ENCODE measurements around the gene C12orf43.
"Not testable (repeated sequence)": the region's sequence is repeated elsewhere in the genome, so short reads cannot be mapped to it uniquely, and the experiment has no call there.

C12orf43 gene, protein sequence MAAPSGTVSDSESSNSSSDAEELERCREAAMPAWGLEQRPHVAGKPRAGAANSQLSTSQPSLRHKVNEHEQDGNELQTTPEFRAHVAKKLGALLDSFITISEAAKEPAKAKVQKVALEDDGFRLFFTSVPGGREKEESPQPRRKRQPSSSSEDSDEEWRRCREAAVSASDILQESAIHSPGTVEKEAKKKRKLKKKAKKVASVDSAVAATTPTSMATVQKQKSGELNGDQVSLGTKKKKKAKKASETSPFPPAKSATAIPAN

DNA sequence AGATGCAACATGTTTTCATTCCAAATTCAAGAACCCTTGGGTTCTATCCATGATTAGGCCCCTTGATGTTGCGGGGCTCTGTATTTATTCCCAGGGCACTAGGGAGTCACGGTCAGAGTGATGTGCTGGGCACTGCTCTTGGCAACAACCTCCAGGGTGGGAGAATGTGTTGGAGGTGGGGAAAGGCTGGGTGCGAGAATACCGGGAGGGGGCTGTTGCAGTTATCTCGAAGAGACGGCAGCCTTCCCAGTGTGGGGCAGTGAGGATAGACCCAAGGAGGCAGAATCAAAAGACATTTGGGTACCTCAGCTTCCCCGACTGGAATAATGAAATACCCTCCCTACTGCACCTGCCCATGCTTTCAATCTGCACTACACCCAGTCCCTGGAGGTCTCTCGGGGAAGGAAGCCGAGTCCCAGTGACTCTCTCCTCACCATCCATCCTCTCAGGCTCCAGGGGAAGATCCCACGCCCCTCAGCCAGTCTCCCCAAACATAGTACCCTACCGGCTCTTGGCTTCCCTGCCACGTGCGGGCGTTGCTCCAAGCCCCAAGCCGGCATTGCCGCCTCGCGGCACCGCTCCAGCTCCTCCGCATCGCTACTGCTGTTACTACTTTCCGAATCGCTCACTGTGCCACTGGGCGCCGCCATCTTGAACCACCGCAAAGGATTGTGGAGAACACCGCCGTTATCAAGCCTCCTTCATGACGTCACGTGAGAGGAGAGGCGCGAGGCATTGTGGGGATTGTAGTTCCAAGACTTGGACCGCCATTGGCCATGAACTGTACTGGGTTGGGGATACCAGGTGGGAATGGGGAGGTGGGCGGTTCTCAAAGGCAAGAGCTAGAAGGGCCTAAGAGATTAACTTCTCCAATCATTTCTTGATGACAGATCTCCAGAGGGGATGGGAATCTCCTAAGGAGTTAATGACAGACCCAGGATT, at the start of gene C12orf43:
TSS of gene C12orf43 (minus strand) at position 663 of the 942 bp plus-strand sequence. CDS start at position 650, 13 bp downstream.
- DNase-seq = peak; percentile 96

DNA sequence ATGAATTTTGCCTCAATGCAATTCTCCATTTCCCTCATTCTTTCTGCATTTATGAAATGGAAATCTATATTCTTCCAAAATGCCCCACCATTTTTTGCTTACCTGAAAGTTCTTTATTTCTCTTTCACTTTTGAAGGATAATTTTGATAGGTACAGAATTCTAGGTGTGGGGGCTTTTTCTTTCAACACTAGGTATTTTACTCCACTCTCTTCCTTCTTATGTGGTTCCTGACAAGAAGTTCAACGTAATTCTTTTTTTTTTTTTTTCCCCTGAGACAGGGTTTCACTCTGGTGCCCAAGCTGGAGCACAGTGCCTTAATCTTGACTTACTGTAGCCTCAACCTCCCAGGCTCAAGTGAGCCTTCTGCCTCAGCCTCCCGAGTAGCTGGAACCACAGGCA, 49.1 kb upstream of the C12orf43 start:
- no peak for DNase-seq

DNA sequence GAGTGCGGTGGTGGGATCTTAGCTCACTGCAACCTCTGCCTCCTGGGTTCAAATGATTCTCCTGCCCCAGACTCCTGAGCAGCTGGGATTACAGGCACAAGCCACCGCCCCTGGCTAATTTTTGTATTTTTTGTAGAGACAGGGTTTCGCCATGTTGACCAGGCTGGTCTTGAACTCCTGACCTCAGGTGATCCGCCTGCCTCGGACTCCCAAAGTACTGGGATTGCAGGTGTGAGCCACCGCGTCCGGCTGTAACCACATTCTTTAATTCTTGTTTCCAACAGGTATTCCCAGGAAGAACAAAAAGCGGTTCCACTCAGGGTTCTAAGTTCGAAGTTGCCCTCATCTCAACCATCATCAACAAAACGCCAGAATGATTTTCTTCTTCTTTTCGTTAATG, 48.3 kb upstream of the C12orf43 start:
- not testable (repeated sequence) for DNase-seq

DNA sequence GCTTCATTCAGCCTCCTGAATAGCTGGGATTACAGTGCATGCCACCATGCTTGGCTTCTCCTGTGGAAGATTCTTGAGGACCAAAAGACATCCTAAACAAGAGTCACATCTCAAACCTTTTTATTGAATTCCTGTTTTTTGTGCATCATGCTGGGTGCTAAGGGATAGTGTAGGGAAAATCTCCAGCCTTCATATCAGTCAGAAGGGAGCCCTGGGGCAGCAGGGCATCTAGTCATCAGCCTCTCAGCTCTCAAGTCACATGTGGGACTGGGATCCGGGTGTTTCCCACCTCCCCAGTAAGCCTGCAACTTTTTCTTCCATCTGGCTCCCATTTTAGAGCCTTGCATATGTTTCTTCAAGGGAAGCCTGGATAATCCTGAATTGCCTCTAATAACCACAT, 47.8 kb upstream of the C12orf43 start:
- no peak for DNase-seq

DNA sequence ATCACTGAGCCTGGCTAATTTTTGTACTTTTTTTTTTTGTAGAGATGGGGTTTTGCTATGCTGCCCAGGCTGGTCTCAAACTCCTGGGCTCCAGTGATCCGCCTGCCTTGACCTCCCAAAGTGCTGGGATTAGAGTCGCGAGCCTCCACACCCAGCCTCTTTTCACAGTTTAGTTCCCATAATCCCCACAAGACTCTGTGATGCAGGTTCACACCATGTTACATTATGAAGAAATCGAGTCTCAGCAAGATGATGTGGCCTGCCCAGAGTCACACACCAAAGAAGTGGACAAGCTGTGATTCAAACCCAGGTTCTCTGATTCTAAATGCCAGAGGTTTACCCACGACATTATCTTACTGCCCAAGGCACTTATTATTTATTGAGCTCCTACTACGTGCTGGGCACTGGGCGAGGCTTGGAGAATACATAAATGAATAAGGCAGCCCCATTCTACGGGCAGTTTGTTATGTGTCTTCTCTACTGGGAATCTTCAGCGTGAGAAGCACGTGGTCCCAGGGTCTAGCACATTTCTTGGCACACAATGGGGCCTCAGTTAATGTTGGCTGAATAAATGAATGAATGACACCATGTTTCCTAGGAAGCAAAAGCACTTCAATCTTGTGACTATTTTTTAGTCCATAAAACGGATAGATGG, 46.2 kb upstream of the C12orf43 start:
- no peak for DNase-seq

DNA sequence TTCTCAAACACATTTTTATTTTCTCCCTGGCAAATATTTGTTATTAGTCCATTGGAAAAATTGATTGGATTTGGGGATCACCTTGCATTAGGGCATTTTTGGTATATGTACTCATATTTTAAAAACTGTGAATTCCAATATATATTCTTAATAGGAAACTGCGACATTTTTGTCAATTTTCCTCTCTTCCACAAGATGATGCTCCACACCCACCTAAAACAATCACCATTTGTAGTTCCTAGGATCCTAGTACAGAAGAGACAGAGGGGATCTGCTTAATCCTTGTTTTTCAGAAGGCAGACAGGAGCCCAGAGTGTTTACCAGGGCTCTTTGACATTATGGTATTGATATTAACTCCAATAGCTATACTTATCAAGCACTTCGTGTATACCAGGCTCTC, 45.5 kb upstream of the C12orf43 start:
- peak; percentile 34 for DNase-seq

DNA sequence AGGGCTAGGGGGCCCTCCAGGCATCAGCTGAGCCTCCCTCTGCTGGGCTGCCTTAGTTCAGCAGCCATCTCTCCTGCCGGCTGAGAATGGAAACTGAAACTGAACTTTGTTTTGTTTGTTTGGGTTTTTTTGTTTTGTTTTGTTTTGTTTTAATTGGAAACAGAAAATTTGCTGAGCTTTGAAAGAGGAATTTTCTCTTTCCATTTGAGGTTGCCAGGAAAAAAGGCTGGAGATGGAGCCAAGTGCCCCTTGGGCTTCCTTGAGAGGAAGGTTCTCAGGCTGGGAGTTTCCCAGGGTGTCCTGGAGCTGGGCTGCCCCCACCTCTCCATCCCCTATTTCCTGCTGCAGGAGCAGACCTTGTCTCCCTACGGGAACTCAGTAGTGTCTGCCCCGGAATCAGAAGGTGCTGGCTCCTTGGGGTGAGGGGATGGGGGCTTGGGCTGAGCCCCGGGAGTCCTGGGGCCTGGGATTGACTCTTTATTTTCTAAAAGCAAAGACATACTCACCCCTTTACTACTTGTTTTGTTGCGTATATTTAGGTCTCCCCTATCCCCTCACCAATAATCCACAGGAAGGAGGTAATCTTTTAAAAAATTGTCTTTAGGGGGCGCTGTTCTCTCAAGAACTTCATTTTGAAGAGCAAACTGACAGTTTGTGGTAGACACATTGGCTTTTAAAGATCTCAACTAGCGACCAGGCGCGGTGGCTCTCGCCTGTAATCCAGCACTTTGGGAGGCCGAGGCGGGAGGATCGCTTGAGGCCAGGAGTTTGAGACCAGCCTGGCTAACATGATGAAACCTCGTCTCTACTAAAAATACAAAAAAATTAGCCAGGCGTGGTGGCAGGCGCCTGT, 44.1 kb upstream of the C12orf43 start:
- DNase-seq = peak; percentile 42

DNA sequence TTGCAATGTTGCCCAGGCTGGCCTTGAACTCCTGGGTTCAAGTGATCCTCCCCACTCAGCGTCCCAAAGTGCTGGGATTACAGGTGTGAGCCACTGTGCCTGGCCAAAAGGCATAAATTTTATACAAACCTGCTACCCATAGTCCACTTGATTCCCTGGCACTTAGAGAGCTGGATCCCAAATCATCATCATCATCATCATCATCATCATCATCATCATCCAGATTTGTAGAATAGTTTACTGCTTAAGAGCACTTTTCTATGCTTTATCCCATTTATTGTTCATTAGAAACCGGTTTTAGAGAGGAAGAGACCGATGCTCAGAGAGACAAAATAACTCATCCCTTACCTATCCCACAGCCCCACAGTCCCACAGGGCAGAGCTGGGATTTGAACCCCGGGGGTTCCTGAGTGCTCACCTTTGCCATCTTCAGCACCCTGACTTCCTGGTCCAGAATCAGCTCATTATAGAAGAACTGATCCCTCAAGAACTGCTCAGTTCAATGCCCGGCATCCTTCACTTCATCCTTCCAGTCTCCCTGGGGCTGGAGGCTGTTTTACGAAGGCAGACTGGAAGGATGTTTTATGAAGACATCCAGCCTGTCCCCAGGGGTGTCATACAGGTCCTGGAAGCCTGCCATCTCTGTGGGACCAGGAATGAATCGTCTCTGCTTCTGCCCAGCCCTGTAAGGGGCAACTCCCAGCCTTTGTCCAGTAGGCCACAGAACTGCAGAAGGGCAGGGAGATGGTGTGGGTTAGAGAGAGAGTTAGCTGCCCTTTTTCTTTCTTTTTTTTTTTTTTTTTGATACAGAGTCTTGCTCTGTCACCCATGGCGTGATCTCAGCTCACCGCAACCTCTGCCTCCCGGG, 43.0 kb upstream of the C12orf43 start:
- DNase-seq = no peak

DNA sequence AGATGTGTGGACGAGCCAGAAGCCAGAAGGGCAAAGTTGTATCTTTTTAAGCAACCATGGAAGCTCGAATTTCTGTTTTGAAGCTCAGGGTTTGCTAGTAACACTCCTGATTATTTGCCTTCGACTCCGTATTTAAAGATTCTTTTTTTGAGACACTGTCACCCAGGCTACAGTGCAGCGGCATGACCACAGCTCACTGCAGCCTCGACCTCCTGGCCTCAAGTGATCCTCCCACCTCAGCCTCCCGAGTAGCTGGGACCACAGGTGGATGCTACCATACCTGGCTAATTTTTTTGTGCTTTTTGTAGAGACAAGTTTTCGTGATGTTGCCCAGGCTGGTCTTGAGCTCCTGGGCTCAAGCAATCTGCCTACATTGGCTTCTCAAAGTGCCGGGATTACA, 41.5 kb upstream of the C12orf43 start:
- DNase-seq = no peak

DNA sequence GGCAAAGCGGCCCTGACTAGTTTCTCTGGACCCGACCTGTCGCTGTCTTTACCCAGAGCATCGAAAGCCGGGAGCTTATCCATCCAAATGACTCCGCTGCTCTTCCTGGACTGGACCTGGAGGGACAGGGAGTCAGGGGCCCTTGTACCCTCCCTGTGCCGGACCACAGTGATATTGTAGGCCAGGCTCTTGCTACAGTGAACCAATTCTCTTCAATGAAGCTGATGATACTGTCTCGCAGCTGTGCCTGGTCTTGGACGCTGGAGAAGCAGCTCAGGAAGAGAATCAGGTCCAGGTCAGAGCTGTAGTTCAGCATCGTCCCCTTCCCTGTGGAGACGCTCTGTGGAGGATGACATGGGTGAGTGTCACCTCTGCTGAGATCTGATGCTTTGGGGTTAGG, 37.4 kb upstream of the C12orf43 start:
- no peak for DNase-seq

DNA sequence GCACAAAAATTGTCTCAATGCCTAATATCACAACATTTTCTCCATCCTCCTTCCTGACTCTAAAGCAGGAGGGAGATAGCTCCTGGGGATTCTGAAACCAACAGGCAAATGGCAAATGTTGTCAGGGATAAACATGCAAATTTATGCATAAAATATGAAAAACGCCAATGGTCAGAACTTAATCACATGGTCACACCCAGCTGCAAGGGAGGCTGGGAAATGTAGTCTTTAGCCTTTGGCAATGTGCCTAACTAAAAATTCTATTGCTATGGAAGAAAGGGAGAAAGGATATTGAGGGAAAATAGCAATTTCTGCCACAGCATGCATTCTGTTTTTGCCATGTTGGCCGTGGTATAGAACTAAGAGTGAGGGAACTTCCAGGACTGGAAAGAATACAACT, 34.4 kb upstream of the C12orf43 start:
- peak; percentile 14 for DNase-seq

DNA sequence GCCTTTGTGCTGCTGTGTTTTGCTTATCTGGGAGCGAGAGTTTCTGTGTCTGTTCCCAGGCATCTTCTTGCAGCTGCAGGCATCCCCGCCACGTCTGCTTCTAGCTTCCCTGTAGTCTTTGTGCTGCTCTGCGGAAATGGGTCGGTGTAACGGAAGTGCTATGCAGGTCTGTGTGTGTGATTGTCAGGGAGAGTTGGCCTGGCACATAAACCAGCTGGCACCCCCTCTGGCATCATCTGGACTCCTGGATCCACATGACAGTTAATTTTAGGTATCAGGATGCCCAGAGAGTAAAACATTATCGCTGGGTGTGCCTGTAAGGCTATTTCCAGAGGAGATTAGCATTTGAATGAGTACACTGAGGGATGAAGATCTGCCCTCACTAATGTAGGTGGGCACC, 32.2 kb upstream of the C12orf43 start:
- DNase-seq = no peak

DNA sequence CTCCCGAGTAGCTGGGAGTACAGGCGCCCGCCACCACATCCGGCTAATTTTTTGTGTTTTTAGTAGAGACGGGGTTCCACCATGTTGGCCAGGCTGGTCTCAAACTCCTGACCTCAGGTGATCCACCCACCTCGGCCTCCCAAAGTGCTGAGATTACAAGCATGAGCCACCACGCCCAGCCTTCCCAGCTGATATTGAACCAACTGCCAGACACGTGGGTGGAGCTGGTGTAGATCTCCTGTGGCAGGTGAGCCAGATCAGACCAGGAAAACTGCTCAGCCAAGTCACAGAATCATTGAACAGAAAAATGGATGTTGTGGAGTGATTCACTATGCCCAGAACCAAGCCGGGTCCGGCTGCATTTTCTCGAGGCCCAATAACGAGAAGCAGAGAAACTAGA, 31.1 kb upstream of the C12orf43 start:
- not testable (repeated sequence) for DNase-seq

DNA sequence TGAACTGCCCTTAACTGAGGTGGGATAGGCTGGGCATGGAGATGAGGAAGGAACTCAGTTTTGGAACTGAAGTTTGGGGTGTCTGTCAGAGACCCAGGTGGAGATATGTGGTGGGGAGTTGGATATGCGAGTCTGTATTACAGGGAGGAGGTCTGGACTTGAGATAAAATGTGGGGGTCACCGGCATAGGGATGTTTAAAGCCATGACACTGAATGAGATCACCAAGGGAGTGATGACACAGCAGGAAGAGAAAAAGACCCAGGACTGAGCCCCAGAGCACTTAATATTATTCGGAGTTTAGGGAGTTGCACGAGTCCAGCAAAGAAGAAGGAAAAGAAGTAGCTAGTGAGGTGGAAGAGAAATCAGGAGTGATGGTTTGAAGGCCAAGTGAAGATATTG, 26.8 kb upstream of the C12orf43 start:
- DNase-seq = no peak

DNA sequence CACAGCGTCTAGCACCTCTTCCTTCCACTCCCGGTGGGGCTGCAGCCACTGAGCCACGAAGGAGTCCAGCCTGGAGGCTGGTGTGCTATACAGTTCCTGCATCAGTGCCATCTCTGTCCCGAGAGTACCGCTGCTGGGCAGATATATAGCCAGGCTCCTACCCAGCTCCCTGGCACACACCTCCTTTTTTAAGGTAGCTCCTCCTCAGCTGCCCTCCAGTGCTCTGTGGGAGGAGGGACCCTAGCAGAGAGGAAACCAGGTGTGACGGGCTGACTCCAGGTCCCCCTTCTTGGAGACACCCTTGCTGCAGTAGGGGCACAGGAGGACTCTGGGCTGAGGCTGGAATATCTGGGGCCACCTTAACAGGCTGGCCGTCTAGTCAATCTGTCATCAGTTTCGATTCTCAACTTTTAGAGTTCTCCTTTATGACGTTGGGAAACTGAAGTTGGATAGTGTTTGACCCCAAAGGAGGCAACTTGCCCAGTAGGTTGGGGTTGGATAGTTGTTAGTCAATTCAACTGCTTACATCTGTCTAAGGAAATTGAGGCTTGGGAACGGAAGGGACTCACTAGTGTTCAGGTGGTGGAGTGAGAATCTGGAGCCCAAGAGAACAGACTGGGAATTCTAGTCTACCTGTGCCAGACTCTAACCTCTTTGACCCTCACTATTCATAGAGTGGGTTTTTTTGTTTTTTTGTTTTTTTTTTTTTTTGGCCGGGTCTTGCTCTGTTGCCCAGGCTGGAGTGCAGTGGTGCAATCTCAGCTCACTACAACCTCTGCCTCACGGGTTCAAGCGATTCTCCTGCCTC, 22.8 kb upstream of the C12orf43 start, which contains the start of gene OASL:
TSS of gene OASL (minus strand) at position 386 of the 808 bp plus-strand sequence. CDS start at position 111, 275 bp downstream.
- DNase-seq = peak; percentile 2

DNA sequence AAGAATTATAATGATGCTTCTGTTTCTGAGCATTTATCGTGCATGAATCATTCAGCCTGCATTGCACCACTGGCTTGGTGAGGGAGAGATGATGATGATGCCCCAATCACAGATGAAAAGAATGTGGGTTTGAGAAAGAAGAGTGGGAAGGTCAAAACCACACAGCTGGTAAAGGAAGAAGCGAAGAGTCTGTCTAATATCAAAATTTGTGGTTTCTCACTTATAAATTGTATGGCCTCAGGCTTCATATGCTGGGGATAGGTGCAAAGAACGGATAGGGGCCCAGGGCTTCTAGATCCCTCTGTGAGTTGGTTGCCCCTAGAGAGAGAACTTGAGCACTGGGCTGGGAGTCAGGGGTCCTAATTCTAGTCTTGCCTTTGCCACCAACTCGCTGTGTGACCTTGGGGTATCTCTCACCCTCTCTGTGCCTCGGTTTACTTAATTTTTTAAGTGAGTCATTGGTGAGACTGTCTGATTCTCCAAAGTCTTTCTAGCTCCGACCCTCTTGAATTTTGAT, 20.6 kb upstream of the C12orf43 start:
- no peak for DNase-seq

DNA sequence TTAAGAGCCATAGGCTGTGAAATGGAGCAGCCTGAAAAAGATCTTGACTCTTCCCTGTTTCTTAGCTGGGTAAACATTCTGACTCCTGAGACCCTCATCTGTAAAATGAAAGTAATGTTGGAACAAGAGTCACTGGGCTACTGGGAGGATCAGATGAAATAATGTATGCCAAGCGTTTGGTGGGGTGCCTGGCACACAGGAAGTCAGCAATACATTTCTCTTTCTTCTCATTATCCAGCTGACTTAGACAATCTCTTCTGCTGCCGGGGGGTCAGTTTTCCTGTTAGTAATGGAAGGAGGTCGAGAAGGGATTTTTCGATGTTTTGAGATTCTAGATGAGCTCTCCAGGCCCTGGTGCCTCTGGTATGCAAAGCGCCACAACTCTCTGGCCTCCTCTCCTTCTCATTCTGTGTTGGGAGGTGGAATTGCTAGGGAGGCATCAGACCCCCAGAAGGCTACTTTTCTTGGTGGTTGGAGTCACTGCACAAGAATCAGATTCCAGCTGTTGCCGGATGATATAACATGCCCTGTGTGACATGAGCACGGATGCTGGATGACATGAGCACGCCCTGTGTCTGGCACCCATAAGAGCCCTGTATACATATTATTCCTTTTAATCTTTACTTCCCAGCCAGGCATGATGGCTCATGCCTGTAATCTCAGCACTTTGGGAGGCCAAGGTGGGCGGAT, 18.5 kb upstream of the C12orf43 start:
- no peak for DNase-seq

DNA sequence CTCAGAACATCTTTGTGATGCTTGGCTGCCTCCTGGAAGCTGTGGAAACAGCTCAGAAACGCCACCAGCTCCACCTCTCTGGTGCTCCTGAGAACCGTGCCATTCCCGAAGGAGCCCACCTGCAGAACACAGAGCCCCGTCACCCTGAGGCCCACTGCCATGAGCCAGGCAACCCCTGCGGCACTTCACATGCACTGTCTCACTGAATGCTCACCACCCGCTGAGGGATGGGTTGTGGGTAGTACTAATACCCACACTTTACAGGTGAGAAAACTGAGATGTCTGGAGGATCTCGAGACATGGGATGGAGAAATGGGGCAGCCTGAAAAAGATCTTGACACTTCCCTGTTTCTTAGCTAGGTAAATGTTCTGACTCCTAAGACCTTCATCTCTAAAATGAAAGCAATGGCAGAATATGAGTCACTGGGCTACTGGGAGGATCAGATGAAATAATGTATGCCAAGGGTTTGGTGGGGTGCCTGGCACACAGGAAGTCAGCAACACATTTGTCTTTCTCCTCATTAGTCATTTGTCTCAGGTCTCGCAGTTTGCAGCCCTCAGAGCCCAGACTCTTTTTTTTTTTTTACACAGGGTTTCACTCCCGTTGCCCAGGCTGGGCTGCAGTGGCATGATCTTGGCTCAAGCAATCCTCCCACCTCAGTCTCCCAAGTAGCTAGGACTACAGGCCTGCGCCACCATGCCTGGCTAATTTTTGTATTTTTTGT, 17.5 kb upstream of the C12orf43 start:
- DNase-seq = no peak
